IMR-90 (cell line): ENCODE measurements around the gene CCT5. TPM values are rescaled to one million over a fixed set of nuclear protein-coding genes. Genes with fewer than 3 reads are reported as not detected.
A peak's percentile ranks its signal among the peaks of the same experiment; 100 is the strongest.

Experiments used
- ATAC-seq: fragments of 200-7000 bp; cut with Tn5 transposase; 2 replicates; pipeline ENCODE4 v1.9.1; 2020; ENCODE audit warnings: low read depth, mild to moderate bottlenecking, moderate library complexity
- BruUV-seq: library from RNA; stranded (reverse); fragments of 400-500 nt; replicated peaks from 2 replicates; lab custom pipeline; 2021; lab: Mats Ljungman, UMichigan
- CTCF ChIA-PET: fragments of 300-600 bp; formaldehyde crosslinking; extraction: SDS; loops from one replicate; lab custom pipeline; 2021; ENCODE audit warnings: antibody characterized with exemption; lab: Yijun Ruan, JAX
- POLR2A ChIA-PET: fragments of 300-600 bp; sonication (Branson Sonifier 250); formaldehyde crosslinking; loops from one replicate; lab custom pipeline; 2022; ENCODE audit warnings: antibody characterized with exemption; ENCODE audit not compliant: unreplicated experiment; lab: Charles Lee
- DNase-seq: peaks from one replicate; pipeline ENCODE4 v3.0.0; 2013
- H2AFZ ChIP-seq: replicated peaks from 2 replicates; pipeline ENCODE3; 2013; ENCODE audit warnings: low read length, mild to moderate bottlenecking; ENCODE audit not compliant: poor library complexity
- H2AK5ac ChIP-seq: 2 replicates; pipeline ENCODE4 v1.6.1; 2013; ENCODE audit warnings: low read depth, low read length, inconsistent platforms
- H2AK9ac ChIP-seq: replicated peaks from 2 replicates; pipeline ENCODE3; 2013; ENCODE audit warnings: mild to moderate bottlenecking, low read depth, low read length, moderate library complexity; ENCODE audit not compliant: poor library complexity
- H2BK120ac ChIP-seq: 2 replicates; pipeline ENCODE4 v1.6.1; 2013; ENCODE audit warnings: low read depth, low read length, inconsistent platforms
- H2BK15ac ChIP-seq: 3 replicates; pipeline ENCODE4 v1.6.1; 2013; ENCODE audit warnings: low read depth, low read length, inconsistent platforms
- H2BK20ac ChIP-seq: 2 replicates; pipeline ENCODE4 v1.6.1; 2013; ENCODE audit warnings: low read depth, mild to moderate bottlenecking, inconsistent platforms, low read length, moderate library complexity
- H2BK5ac ChIP-seq: 2 replicates; pipeline ENCODE4 v1.6.1; 2013; ENCODE audit warnings: mild to moderate bottlenecking, low read depth, low read length, inconsistent platforms; ENCODE audit not compliant: poor library complexity, severe bottlenecking
- H3K14ac ChIP-seq: replicated peaks from 2 replicates; pipeline ENCODE4 v1.6.1; 2013; ENCODE audit warnings: low read depth, low read length, inconsistent platforms
- H3K18ac ChIP-seq: 2 replicates; pipeline ENCODE4 v1.6.1; 2013; ENCODE audit warnings: low read depth, low read length, control low read depth
- H3K23ac ChIP-seq: 2 replicates; pipeline ENCODE4 v1.6.1; 2013; ENCODE audit warnings: low read depth, low read length, inconsistent platforms
- H3K27ac ChIP-seq: 2 replicates; pipeline ENCODE4 v1.5.1; 2013; ENCODE audit warnings: mild to moderate bottlenecking, control low read depth, low read length; ENCODE audit not compliant: insufficient read depth
- H3K27me3 ChIP-seq: 2 replicates; pipeline ENCODE4 v1.6.1; 2013; ENCODE audit warnings: low read length; ENCODE audit not compliant: control insufficient read depth, insufficient read depth
- H3K36me3 ChIP-seq: 2 replicates; pipeline ENCODE4 v1.6.1; 2013; ENCODE audit warnings: low read length, mixed read lengths; ENCODE audit not compliant: control insufficient read depth, insufficient read depth
- H3K4ac ChIP-seq: 2 replicates; pipeline ENCODE4 v1.6.1; 2013; ENCODE audit warnings: low read depth, low read length, inconsistent platforms
- H3K4me1 ChIP-seq: 2 replicates; pipeline ENCODE4 v1.6.1; 2013; ENCODE audit warnings: low read length, mixed read lengths; ENCODE audit not compliant: control insufficient read depth, insufficient read depth
- H3K4me2 ChIP-seq: 2 replicates; pipeline ENCODE4 v1.6.1; 2013; ENCODE audit warnings: low read depth, mild to moderate bottlenecking, control low read depth, low read length, moderate library complexity
- H3K4me3 ChIP-seq: 2 replicates; pipeline ENCODE4 v1.5.1; 2013; ENCODE audit warnings: low read depth, mild to moderate bottlenecking, control low read depth, low read length, moderate library complexity; ENCODE audit not compliant: insufficient read depth
- H3K56ac ChIP-seq: 2 replicates; pipeline ENCODE4 v1.6.1; 2013; ENCODE audit warnings: low read length, inconsistent platforms; ENCODE audit not compliant: insufficient read depth; ENCODE audit errors: extremely low read depth
- H3K79me1 ChIP-seq, 2 experiments: 2 replicates each; pipeline ENCODE4 v1.6.1; 2013; ENCODE audit warnings: low read length in 2 of 2, inconsistent platforms in 1 of 2, low read depth in 1 of 2
- H3K9ac ChIP-seq: 2 replicates; pipeline ENCODE4 v1.6.1; 2013; ENCODE audit warnings: low read depth, low read length, control low read depth
- H3K9me1 ChIP-seq: 2 replicates; pipeline ENCODE4 v1.6.1; 2013; ENCODE audit warnings: low read length, inconsistent platforms; ENCODE audit not compliant: insufficient read depth
- H3K9me3 ChIP-seq: 2 replicates; pipeline ENCODE4 v1.6.1; 2013; ENCODE audit warnings: low read length; ENCODE audit not compliant: control insufficient read depth, insufficient read depth
- H4K20me1 ChIP-seq: 2 replicates; pipeline ENCODE4 v1.6.1; 2013; ENCODE audit warnings: low read length, inconsistent platforms; ENCODE audit not compliant: insufficient read depth
- H4K5ac ChIP-seq: 2 replicates; pipeline ENCODE4 v1.6.1; 2013; ENCODE audit warnings: mild to moderate bottlenecking, low read depth, low read length, control low read depth
- H4K8ac ChIP-seq, 2 experiments: 2 replicates each; pipeline ENCODE4 v1.6.1; 2013; ENCODE audit warnings: low read depth in 2 of 2, low read length in 2 of 2, control low read depth in 1 of 2, inconsistent platforms in 1 of 2
- H4K91ac ChIP-seq: 2 replicates; pipeline ENCODE4 v1.6.1; 2013; ENCODE audit warnings: low read depth, low read length, inconsistent platforms; ENCODE audit not compliant: insufficient read depth
- BHLHE40 ChIP-seq: fragments of 150-350 bp; IDR thresholded peaks from 2 replicates; pipeline ENCODE4 v1.6.1; 2016; ENCODE audit warnings: mild to moderate bottlenecking, low read depth, low read length
- CEBPB ChIP-seq: IDR thresholded peaks from 2 replicates; pipeline ENCODE4 v1.6.1; 2012; ENCODE audit warnings: low read depth, low read length, improper control_type of control experiment
- CHD1 ChIP-seq: IDR thresholded peaks from 2 replicates; pipeline ENCODE4 v1.6.1; 2012; ENCODE audit warnings: low read depth, low read length, improper control_type of control experiment
- FOS ChIP-seq: fragments of 150-350 bp; IDR thresholded peaks from 2 replicates; pipeline ENCODE4 v1.6.1; 2016; ENCODE audit warnings: low read depth, low read length
- MAFK ChIP-seq: IDR thresholded peaks from 2 replicates; pipeline ENCODE4 v1.6.1; 2012; ENCODE audit warnings: low read depth, low read length, improper control_type of control experiment
- MAZ ChIP-seq: IDR thresholded peaks from 2 replicates; pipeline ENCODE4 v1.6.1; 2012; ENCODE audit warnings: low read depth, mild to moderate bottlenecking, low read length, improper control_type of control experiment, moderate library complexity, borderline replicate concordance
- MXI1 ChIP-seq: IDR thresholded peaks from 2 replicates; pipeline ENCODE4 v1.6.1; 2012; ENCODE audit warnings: low read depth, mild to moderate bottlenecking, low read length, moderate library complexity, borderline replicate concordance
- NFE2L2 ChIP-seq: fragments of 150-350 bp; IDR thresholded peaks from 2 replicates; pipeline ENCODE4 v1.6.1; 2016; ENCODE audit warnings: low read depth, mild to moderate bottlenecking, low read length
- POLR2A ChIP-seq: IDR thresholded peaks from 2 replicates; pipeline ENCODE4 v1.6.1; 2012; ENCODE audit warnings: mild to moderate bottlenecking, low read depth, low read length
- RAD21 ChIP-seq: IDR thresholded peaks from 2 replicates; pipeline ENCODE4 v1.6.1; 2012; ENCODE audit warnings: low read length, improper control_type of control experiment
- RCOR1 ChIP-seq: IDR thresholded peaks from 2 replicates; pipeline ENCODE4 v1.6.1; 2012; ENCODE audit warnings: mild to moderate bottlenecking, low read length, improper control_type of control experiment; ENCODE audit not compliant: insufficient replicate concordance
- RFX5 ChIP-seq: IDR thresholded peaks from 2 replicates; pipeline ENCODE4 v1.8.0; 2012; ENCODE audit warnings: low read depth, mild to moderate bottlenecking, low read length, moderate library complexity
- SMC3 ChIP-seq: fragments of 150-350 bp; IDR thresholded peaks from 2 replicates; pipeline ENCODE4 v1.6.1; 2016; ENCODE audit warnings: low read depth, mild to moderate bottlenecking, antibody characterized with exemption, low read length, moderate library complexity
- WGBS, 2 experiments: methylation state at CpG; one replicate each; pipeline versions ENCODE4 v1.1.5 to v1.1.7; 2013; ENCODE audit warnings: missing lambda C conversion rate in 2 of 2; ENCODE audit not compliant: insufficient read length in 1 of 2; ENCODE audit errors: extremely low coverage in 2 of 2; 5-methylcytosine and 5-hydroxymethylcytosine counted together
- dilution Hi-C: fragments of 300-500 bp; cut with HindIII; formaldehyde crosslinking; loops from one replicate; pipeline ENCODE4 v1.14.3; 2018; ENCODE audit warnings: low sequenced_read_pairs; ENCODE audit not compliant: unreplicated experiment
- in situ Hi-C: fragments of 300-500 bp; cut with MboI; formaldehyde crosslinking; loops from 3 replicates; pipeline ENCODE4 v1.14.3; 2019; ENCODE audit warnings: low sequenced_read_pairs, inconsistent platforms, mixed read lengths
- intact Hi-C: fragments of 100-400 bp; cut with micrococcal nuclease; formaldehyde crosslinking; loops from 2 replicates; pipeline ENCODE4 v1.10.0; 2022
- polyA plus RNA-seq, 3 experiments: library from polyadenylated mRNA; depleted of rRNA; stranded (reverse); fragments of >200 nt; gene quantifications; 2 replicates each; pipeline ENCODE4 v1.2.3, GENCODE V29; 2012; ENCODE audit warnings: low replicate concordance in 1 of 3
- total RNA-seq: library from RNA; depleted of rRNA; stranded (reverse); fragments of >200 nt; gene quantifications from 2 replicates; pipeline ENCODE4 v1.2.3, GENCODE V29; 2012
- TF ChIP-seq, protein P1 (sequence below): fragments of 150-350 bp; IDR thresholded peaks from 2 replicates; pipeline ENCODE4 v1.6.1; 2016; ENCODE audit warnings: low read depth, mild to moderate bottlenecking, low read length, moderate library complexity, borderline replicate concordance
- TF ChIP-seq, protein P2 (sequence below): conservative IDR thresholded peaks from 2 replicates; pipeline ENCODE4 v1.5.1; 2012; ENCODE audit warnings: mild to moderate bottlenecking, low read depth, low read length, improper control_type of control experiment
- TF ChIP-seq, protein P3 (sequence below): fragments of 150-350 bp; IDR thresholded peaks from 2 replicates; pipeline ENCODE4 v1.6.1; 2017; ENCODE audit warnings: mild to moderate bottlenecking, antibody characterized with exemption, low read length, low read depth

CCT5 gene
- total and polyA plus RNA-seq, 2 of the 4 experiments (the other 2 are of a cell fraction) = 358 to 481 TPM

DNA sequence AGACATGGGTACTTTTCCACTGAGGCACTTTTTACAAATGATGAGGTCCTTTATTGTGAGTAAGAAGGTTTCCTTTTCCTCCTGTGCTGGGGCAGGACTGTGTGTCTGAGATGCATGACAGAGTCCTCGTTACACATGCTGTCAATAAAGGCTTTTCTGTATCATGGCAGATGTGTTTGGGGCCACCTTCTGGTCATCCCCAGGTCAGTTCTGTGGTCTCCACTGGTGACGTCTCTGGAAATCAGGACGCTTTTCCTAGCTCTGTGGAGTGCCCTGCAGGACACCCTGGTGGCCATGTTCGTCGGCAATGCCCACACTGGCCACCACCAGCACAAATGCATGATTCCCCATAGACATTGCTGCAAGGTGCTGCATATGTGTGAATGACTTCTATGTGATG, 54.9 kb downstream of the CCT5 start:
- Histone ChIP-seq H4K5ac (no peak overlapping the region), H2BK20ac (no peak overlapping the region), H2BK15ac (no peak overlapping the region), H2AK9ac (peak overlapping the region; percentile 37), H2AK5ac (no peak overlapping the region), H2AFZ (peak overlapping the region; percentile 33), H3K79me1 (peaks cover 0 to 15% of the 10 kb centered on the region in 2 experiments; a peak in 1 of 4 replicates), H3K18ac (no peak overlapping the region), H4K20me1 (no peaks in the 10 kb centered on the region), H4K91ac (no peak overlapping the region), H3K4me3 (no peak overlapping the region), H3K9me3 (no peaks in the 10 kb centered on the region), H2BK5ac (no peak overlapping the region), H3K4me2 (no peak overlapping the region), H3K4me1 (peaks cover 4% of the 10 kb centered on the region; the same call in 1 of the 2 replicates), H3K23ac (no peak overlapping the region), H2BK120ac (no peak overlapping the region), H3K9me1 (0 out of 2 replicates have a peak, but pooled peaks cover 6% of the 10 kb centered on the region), H3K14ac (no peak overlapping the region), H3K27me3 (no peaks in the 10 kb centered on the region), H4K8ac (no peak overlapping the region), H3K36me3 (peaks cover 2% of the 10 kb centered on the region; the same call in 1 of the 2 replicates), H3K56ac (no peak overlapping the region), H3K9ac (no peak overlapping the region), H3K4ac (no peak overlapping the region), H3K27ac (no peak overlapping the region)
- CTCF ChIA-PET = no interaction called here
- TF ChIP-seq, protein P1, sequence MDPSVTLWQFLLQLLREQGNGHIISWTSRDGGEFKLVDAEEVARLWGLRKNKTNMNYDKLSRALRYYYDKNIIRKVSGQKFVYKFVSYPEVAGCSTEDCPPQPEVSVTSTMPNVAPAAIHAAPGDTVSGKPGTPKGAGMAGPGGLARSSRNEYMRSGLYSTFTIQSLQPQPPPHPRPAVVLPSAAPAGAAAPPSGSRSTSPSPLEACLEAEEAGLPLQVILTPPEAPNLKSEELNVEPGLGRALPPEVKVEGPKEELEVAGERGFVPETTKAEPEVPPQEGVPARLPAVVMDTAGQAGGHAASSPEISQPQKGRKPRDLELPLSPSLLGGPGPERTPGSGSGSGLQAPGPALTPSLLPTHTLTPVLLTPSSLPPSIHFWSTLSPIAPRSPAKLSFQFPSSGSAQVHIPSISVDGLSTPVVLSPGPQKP = no peak
- TF ChIP-seq RCOR1 (no peak), SMC3 (no peak), MAZ (no peak), MAFK (no peak), RFX5 (no peak), FOS (no peak), BHLHE40 (no peak), CHD1 (no peak), RAD21 (no peak), MXI1 (no peak), NFE2L2 (no peak), POLR2A (no peak), CEBPB (no peak)
- TF ChIP-seq, protein P2, sequence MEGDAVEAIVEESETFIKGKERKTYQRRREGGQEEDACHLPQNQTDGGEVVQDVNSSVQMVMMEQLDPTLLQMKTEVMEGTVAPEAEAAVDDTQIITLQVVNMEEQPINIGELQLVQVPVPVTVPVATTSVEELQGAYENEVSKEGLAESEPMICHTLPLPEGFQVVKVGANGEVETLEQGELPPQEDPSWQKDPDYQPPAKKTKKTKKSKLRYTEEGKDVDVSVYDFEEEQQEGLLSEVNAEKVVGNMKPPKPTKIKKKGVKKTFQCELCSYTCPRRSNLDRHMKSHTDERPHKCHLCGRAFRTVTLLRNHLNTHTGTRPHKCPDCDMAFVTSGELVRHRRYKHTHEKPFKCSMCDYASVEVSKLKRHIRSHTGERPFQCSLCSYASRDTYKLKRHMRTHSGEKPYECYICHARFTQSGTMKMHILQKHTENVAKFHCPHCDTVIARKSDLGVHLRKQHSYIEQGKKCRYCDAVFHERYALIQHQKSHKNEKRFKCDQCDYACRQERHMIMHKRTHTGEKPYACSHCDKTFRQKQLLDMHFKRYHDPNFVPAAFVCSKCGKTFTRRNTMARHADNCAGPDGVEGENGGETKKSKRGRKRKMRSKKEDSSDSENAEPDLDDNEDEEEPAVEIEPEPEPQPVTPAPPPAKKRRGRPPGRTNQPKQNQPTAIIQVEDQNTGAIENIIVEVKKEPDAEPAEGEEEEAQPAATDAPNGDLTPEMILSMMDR = no peak
- TF ChIP-seq, protein P3, sequence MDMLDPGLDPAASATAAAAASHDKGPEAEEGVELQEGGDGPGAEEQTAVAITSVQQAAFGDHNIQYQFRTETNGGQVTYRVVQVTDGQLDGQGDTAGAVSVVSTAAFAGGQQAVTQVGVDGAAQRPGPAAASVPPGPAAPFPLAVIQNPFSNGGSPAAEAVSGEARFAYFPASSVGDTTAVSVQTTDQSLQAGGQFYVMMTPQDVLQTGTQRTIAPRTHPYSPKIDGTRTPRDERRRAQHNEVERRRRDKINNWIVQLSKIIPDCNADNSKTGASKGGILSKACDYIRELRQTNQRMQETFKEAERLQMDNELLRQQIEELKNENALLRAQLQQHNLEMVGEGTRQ = no peak
- in situ Hi-C loops = no loop called here
- no peak for DNase-seq
- 94% methylated on average over 3 of the region's 5 CpGs; no CpG with 5 or more reads in 1 of the 2 experiments for WGBS, 2 experiments
- no TSS peak for BruUV-seq
- dilution Hi-C loops = no loop called here
- ATAC-seq = no peak
- intact Hi-C loops = no loop called here
- POLR2A ChIA-PET = no interaction called here
